HT1080 (cell line): ENCODE results near the gene SLC37A4. TPM values are rescaled to one million over a fixed set of nuclear protein-coding genes. Genes with fewer than 3 reads are reported as not detected.
"Not testable (repeated sequence)": the region's sequence is repeated elsewhere in the genome, so short reads cannot be mapped to it uniquely, and the experiment has no call there.

ENCODE experiments used
- DNase-seq: peaks from one replicate; pipeline ENCODE4 v3.0.0-alpha.2; 2015; ENCODE audit warnings: low read depth
- total RNA-seq: library from RNA; depleted of rRNA; stranded (reverse); fragments of >200 nt; shearing (Covaris generic); gene quantifications from 2 replicates; pipeline ENCODE4 v1.2.3, GENCODE V29; 2014

The SLC37A4 gene
- total RNA-seq, 1 experiment from 2014 or later: 32.1 TPM

- DNase-seq: peak; percentile 95
Observed at GRCh38 chr11:119018074-119018938, 12.4 kb downstream of the SLC37A4 start, which contains the start of the genes RPS25 and TRAPPC4. RPS25 (minus strand) TSS chr11:119018343; CDS start chr11:119018284, 59 bp downstream. TRAPPC4 (plus strand) TSS chr11:119018766; CDS start chr11:119018796, 30 bp downstream.

DNA sequence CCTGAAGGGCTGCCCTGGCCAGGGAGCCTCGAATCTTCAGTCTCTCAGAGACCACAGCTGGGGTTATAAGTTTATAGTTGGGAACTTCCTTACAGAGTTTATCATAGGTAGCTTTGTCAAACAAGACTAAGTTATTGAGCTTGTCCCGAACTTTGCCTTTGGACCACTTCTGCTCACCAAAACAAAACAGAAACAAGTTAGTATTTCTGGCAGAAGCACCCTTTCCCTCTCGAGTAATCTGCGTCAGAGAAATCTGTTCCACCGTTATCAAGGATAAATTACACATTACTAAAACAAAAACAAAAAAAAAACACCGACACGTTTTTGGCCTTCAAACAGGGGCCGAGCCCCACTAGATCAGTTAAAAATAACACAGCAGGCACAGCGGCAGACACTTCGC lies 13.3 kb downstream of the SLC37A4 start:
- not testable (repeated sequence) for DNase-seq

DNA sequence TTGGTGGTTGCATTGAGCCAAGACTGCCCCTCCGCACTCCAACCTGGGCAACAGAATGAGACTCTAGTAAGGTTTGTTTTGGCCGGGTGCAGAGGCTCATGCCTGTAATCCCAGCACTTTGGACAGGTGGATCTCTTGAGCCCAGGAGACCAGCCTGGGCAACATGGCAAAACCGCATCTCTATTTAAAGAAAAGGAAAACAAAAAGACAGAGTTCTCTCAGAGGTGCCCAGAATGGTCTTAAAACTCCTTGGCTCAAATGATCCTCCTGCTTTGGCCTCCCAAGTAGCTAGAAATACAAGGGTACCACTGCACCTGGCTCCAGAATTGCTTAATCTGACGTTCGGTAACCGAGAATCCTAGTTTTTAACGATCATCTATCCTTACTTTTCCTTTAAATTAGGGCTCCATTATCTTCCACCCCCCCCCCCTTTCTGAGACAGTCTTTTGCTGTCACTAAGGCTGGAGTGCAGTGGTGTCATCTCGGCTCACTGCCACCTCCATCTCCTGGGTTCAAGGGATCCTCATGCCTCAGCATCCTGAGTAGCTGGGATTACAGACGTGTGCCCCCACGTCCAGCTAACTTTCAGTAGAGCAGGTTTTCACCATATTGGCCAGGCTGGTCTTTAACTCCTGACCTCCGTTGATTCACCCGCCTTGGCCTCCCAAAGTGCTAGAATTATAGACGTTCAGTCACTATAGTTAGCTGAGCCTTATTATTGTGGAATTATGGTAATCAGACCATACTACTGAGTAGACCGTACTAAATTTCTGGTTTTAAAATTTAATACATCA lies 14.3 kb downstream of the SLC37A4 start:
- no peak for DNase-seq

DNA sequence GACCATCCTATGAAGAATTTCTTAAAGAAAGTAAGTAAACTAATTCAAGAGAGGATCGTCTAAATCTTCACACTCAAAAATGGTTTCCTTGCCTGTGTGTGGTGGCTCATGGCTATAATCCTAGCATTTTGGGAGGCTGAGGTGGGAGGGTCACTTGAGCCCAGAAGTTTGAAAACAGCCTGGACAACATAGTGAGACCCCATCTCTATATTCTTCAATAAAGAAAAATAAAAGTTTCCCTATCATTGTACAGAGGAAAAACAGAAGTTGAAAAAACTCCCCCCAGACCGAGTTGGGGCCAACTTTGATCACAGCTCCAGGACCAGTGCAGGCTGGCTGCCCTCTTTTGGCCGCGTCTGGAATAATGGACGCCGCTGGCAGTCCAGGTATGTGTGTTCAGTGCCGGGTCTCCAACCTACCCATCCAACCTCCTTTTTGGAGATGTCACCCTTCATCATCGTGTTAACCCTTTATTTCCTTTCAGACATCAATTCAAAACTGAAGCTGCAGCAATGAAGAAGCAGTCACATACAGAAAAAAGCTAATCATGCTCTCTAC lies 15.5 kb downstream of the SLC37A4 start:
- no peak for DNase-seq

- no peak for DNase-seq
Observed at GRCh38 chr11:119014209-119014924, 16.3 kb downstream of the SLC37A4 start.

- no peak for DNase-seq
Observed at GRCh38 chr11:119012629-119013170, 18.0 kb downstream of the SLC37A4 start.

GRCh38 chr11:119011476-119012053 lies 19.1 kb downstream of the SLC37A4 start:
- DNase-seq: no peak

GRCh38 chr11:119006656-119007055 lies 24.0 kb downstream of the SLC37A4 start:
- DNase-seq: no peak

DNA sequence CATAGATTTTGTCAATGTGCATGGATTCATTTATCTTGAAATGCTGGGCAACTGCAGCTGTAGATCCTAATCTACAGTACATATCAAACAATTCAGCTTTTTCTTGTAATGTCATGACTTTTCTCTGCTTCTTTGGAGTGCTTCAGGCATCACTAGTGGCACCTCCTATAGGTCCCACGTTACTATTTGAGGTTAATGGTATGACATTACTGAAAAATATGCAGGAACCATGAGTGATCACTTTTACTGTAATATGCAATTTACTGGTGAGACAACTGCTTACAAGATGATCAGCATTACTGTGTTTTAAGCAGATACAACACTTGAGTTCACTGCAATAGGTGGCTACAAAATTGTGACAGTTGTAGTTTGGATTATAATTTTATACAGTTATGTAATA lies 29.8 kb downstream of the SLC37A4 start:
- DNase-seq: no peak

DNA sequence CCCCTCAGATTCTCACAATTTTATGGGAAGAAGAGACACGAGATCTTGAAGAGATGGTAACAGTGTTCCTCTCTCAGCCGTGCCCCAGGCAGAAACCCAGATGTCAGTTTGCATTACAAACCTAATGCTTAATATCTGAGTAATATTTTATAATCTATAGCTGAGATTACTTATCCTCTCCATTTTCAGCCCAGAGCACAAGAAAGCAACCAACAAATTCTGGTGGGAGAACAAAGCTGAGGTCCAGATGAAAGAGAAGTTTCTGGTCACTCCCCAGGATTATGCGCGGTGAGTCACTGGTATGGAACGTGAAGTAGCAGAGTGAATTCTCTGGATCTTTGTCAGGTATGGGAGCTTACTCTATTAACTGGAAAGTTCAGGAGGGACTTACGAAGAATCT lies 31.9 kb downstream of the SLC37A4 start:
- DNase-seq: peak; percentile 83

GRCh38 chr11:118998388-118998717 lies 32.3 kb downstream of the SLC37A4 start:
- DNase-seq: no peak

DNA sequence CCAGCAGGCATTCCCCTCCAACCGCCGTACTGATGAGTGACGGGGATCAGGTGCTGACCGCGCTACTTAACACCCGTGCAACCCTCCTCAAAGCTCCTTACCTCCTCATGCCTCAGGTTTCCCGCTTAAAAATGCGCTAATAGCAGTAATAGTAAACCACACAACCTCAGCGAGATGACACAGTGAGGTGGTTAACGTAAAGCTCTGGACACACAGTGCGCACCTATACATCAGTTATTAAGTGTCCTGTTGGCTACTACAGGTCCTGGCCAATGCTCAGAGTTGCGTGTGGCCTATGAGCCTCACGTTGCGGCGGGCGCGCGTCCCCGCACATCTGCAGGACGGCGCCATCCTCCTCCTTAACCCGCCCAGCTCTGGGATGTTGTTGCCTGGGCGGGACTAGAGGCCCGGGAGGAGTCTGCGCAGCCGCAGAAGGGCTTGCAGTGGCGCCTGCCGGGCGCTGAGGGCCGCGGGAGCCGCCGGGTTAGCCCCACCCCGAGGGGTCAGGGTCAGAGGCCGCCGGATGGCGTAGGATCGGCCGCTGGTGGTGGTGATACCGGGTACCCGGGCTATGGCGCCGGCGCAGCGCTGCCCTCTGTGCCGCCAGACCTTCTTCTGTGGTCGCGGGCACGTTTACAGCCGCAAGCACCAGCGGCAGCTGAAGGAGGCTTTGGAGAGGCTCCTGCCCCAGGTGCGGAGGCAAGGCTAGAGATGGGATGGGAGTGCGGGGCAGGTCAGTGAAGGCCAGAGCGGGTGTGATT lies 32.9 kb downstream of the SLC37A4 start, which contains the start of gene CENATAC:
Gene CENATAC (plus strand): TSS at position 512 of the 761 bp plus-strand sequence. CDS start 60 bp downstream, at position 572.
- DNase-seq: peak; percentile 85

- DNase-seq: no peak
Observed at GRCh38 chr11:118996926-118997626, 33.6 kb downstream of the SLC37A4 start.

DNA sequence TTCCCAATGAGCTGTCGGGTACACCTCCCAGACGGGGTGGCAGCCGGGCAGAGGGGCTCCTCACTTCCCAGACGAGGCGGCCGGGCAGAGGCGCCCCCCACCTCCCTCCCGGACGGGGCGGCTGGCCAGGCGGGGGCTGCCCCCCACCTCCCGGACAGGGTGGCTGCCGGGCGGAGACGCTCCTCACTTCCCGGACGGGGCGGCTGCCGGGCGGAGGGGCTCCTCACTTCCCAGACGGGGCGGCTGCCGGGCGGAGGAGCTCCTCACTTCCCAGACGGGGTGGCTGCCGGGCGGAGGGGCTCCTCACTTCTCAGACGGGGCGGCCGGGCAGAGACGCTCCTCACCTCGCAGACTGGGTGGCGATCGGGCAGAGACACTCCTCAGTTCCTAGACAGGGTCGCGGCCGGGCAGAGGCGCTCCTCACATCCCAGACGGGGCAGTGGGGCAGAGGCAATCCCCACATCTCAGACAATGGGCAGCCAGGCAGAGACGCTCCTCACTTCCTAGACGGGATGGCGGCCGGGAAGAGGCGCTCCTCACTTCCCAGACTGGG lies 39.1 kb downstream of the SLC37A4 start:
- DNase-seq: not testable (repeated sequence)

DNA sequence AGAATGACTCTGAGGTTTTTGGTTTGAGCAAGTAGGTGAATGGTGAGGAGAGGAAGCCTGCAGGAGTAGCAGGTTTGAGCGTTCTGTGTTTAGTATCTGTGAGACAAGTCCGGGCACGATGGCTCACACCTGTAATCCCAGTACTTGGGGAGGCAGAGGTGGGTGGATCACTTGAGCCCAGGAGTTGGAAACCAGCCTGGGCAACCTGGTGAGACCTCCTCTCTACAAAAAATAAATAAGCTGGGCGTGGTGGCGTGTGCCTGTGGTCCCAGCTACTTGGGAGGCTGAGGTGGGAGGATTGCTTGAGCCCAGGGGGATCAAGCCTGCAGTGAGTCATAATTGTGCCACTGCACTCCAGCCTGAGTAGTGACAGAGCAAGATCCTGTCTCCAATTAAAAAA lies 42.4 kb downstream of the SLC37A4 start:
- peak; percentile 46 for DNase-seq

GRCh38 chr11:118984825-118985224 lies 45.9 kb downstream of the SLC37A4 start:
- no peak for DNase-seq

GRCh38 chr11:118984337-118984736 lies 46.3 kb downstream of the SLC37A4 start:
- not testable (repeated sequence) for DNase-seq

- no peak for DNase-seq
Observed at GRCh38 chr11:118980191-118980881, 50.3 kb downstream of the SLC37A4 start.
